CD4-positive, alpha-beta T cell treated with Interleukin-10 for 1 hour (primary cell): ENCODE results near the gene RIC1.
A peak's percentile ranks its signal among the peaks of the same experiment; 100 is the strongest.
"Not testable (repeated sequence)": the region's sequence is repeated elsewhere in the genome, so short reads cannot be mapped to it uniquely, and the experiment has no call there.

ENCODE experiments used
- DNase-seq: peaks from one replicate; pipeline ENCODE4 v3.0.0-alpha.2; 2020

Gene RIC1

GRCh38 chr9:5796298-5796697 is 167.4 kb downstream of the RIC1 start:
- DNase-seq, result no peak

GRCh38 chr9:5798581-5798980 is 169.7 kb downstream of the RIC1 start:
- no peak for DNase-seq

GRCh38 chr9:5799314-5799713 is 170.4 kb downstream of the RIC1 start:
- DNase-seq, result peak; percentile 28

GRCh38 chr9:5800378-5800777 is 171.5 kb downstream of the RIC1 start:
- DNase-seq, result not testable (repeated sequence)

- no peak for DNase-seq
These were observed 172.2 kb downstream of the RIC1 start for GRCh38 chr9:5800969-5801738.

GRCh38 chr9:5801739-5802113 is 172.8 kb downstream of the RIC1 start:
- no peak for DNase-seq

- no peak for DNase-seq
These were observed 176.6 kb downstream of the RIC1 start for GRCh38 chr9:5805478-5805877.

- DNase-seq, result no peak
These were observed 182.8 kb downstream of the RIC1 start for GRCh38 chr9:5811751-5812150.

- DNase-seq, result no peak
These were observed 184.9 kb downstream of the RIC1 start for GRCh38 chr9:5813824-5814223.

- no peak for DNase-seq
These were observed 186.6 kb downstream of the RIC1 start for GRCh38 chr9:5815461-5815860.

- no peak for DNase-seq
These were observed 189.0 kb downstream of the RIC1 start for GRCh38 chr9:5817862-5818261.

GRCh38 chr9:5818424-5819142 is 189.7 kb downstream of the RIC1 start:
- DNase-seq, result no peak

- no peak for DNase-seq
These were observed 190.3 kb downstream of the RIC1 start for GRCh38 chr9:5819174-5819573.

GRCh38 chr9:5820425-5820824 is 191.5 kb downstream of the RIC1 start:
- no peak for DNase-seq

GRCh38 chr9:5825223-5825622 is 196.3 kb downstream of the RIC1 start:
- DNase-seq, result no peak
